Stimulated activated CD4-positive, alpha-beta T cell treated with anti-CD3 and anti-CD28 coated beads, Interleukin-1b, Interleukin-23, amount 100 ng/mL, for 1 hour (primary cell): Measurements from ENCODE around the gene LYL1.

Experiments
- DNase-seq, 2 donors: peaks; one replicate each; pipeline ENCODE4 v3.0.0-alpha.2; 2020; ENCODE audit warnings: low read depth in 2 of 2

The LYL1 gene

GRCh38 chr19:13073263-13073662 lies 29.4 kb downstream of the LYL1 start:
- DNase-seq: no peak

- DNase-seq: no peak
These were observed 30.3 kb downstream of the LYL1 start for GRCh38 chr19:13072188-13072908.

- DNase-seq: no peak
These were observed 31.0 kb downstream of the LYL1 start for GRCh38 chr19:13071444-13072187.

GRCh38 chr19:13070425-13071140 lies 32.1 kb downstream of the LYL1 start:
- no peak for DNase-seq

- no peak for DNase-seq
These were observed 33.0 kb downstream of the LYL1 start for GRCh38 chr19:13069415-13070359.

GRCh38 chr19:13068085-13068846 lies 34.4 kb downstream of the LYL1 start:
- DNase-seq: no peak

- no peak for DNase-seq
These were observed 35.5 kb downstream of the LYL1 start for GRCh38 chr19:13066933-13067807.

- DNase-seq: no peak
These were observed 36.4 kb downstream of the LYL1 start for GRCh38 chr19:13066226-13066625.

GRCh38 chr19:13064092-13064489 lies 38.6 kb downstream of the LYL1 start:
- DNase-seq: no peak

GRCh38 chr19:13063461-13064091 lies 39.1 kb downstream of the LYL1 start:
- no peak for DNase-seq

GRCh38 chr19:13062317-13062716 lies 40.3 kb downstream of the LYL1 start:
- DNase-seq: no peak

GRCh38 chr19:13060964-13061927 lies 41.4 kb downstream of the LYL1 start:
- DNase-seq: peak; percentile 20 to 73

- DNase-seq: no peak
These were observed 42.3 kb downstream of the LYL1 start for GRCh38 chr19:13060233-13060963.

- no peak for DNase-seq
These were observed 43.6 kb downstream of the LYL1 start for GRCh38 chr19:13058951-13059660.

- DNase-seq: no peak
These were observed 44.9 kb downstream of the LYL1 start for GRCh38 chr19:13057744-13058143.

GRCh38 chr19:13057147-13057572 lies 45.5 kb downstream of the LYL1 start:
- DNase-seq: no peak
